Measurements from ENCODE around the gene BAK1.
"Not testable (repeated sequence)": the region's sequence is repeated elsewhere in the genome, so short reads cannot be mapped to it uniquely, and the experiment has no call there.

Gene BAK1

GRCh38 chr6:33597551-33598322 is 17.7 kb upstream of the BAK1 start:
- FAIRE-seq (no peak), DNase-seq (ENCODE audit: insufficient read length, low spot score) (no peak)
- no peak for TF ChIP-seq CTCF (IDR thresholded peaks at IDR 0.05; ENCODE audit: insufficient read depth, missing control alignments)

- not testable (repeated sequence) for DNase-seq (ENCODE audit: insufficient read length, low spot score); FAIRE-seq
Observed at GRCh38 chr6:33596894-33597293, 16.8 kb upstream of the BAK1 start.

- peak; percentile 62 for DNase-seq (ENCODE audit: insufficient read length, low spot score)
- no peak for FAIRE-seq
- no peak for TF ChIP-seq CTCF (IDR thresholded peaks at IDR 0.05; ENCODE audit: insufficient read depth, missing control alignments)
Observed at GRCh38 chr6:33595001-33595846, 15.1 kb upstream of the BAK1 start.

- TF ChIP-seq CTCF (IDR thresholded peaks at IDR 0.05; ENCODE audit: insufficient read depth, missing control alignments) = no peak
- FAIRE-seq (no peak), DNase-seq (ENCODE audit: insufficient read length, low spot score) (no peak)
Observed at GRCh38 chr6:33593414-33593727, 13.3 kb upstream of the BAK1 start.

- no peak for FAIRE-seq
- TF ChIP-seq CTCF (IDR thresholded peaks at IDR 0.05; ENCODE audit: insufficient read depth, missing control alignments) = no peak
- DNase-seq (ENCODE audit: insufficient read length, low spot score) = no peak
Observed at GRCh38 chr6:33592595-33593413, 12.7 kb upstream of the BAK1 start.

- TF ChIP-seq CTCF (IDR thresholded peaks at IDR 0.05; ENCODE audit: insufficient read depth, missing control alignments) = no peak
- FAIRE-seq = no peak
- no peak for DNase-seq (ENCODE audit: insufficient read length, low spot score)
Observed at GRCh38 chr6:33592280-33592594, 12.2 kb upstream of the BAK1 start.

- no peak for TF ChIP-seq CTCF (IDR thresholded peaks at IDR 0.05; ENCODE audit: insufficient read depth, missing control alignments)
- FAIRE-seq (no peak), DNase-seq (ENCODE audit: insufficient read length, low spot score) (no peak)
Observed at GRCh38 chr6:33591424-33592032, 11.5 kb upstream of the BAK1 start.
